C4-2B (cell line): ENCODE results near the gene NUDC.

Experiments used
- ZFX ChIP-seq: fragments of 450-650 bp; IDR thresholded peaks from 2 replicates; pipeline ENCODE4 v1.6.1; 2017
- TF ChIP-seq, protein P1 (sequence below): fragments of 450-650 bp; conservative IDR thresholded peaks from 2 replicates; pipeline ENCODE4 v1.5.1; 2017; ENCODE audit warnings: mild to moderate bottlenecking

DNA sequence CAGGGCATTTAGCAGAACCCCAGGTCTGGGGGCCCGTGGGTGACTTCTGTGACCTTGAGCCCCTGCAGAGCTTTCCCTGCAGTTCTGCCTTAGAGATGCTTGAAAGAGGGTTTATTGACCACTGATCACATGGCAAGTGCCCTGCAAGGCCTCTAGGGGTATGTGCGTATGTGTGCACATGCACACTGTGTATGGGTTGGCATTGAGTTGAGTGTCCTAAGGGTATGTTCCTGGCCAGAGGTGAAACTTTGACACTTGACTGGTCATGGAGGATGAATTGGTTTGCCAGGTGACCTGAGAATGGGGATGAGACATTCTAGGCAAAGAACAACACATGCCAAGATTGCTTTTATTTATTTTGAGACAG lies 17.1 kb downstream of the NUDC start:
- TF ChIP-seq, protein P1, sequence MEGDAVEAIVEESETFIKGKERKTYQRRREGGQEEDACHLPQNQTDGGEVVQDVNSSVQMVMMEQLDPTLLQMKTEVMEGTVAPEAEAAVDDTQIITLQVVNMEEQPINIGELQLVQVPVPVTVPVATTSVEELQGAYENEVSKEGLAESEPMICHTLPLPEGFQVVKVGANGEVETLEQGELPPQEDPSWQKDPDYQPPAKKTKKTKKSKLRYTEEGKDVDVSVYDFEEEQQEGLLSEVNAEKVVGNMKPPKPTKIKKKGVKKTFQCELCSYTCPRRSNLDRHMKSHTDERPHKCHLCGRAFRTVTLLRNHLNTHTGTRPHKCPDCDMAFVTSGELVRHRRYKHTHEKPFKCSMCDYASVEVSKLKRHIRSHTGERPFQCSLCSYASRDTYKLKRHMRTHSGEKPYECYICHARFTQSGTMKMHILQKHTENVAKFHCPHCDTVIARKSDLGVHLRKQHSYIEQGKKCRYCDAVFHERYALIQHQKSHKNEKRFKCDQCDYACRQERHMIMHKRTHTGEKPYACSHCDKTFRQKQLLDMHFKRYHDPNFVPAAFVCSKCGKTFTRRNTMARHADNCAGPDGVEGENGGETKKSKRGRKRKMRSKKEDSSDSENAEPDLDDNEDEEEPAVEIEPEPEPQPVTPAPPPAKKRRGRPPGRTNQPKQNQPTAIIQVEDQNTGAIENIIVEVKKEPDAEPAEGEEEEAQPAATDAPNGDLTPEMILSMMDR, result no peak
- no peak for TF ChIP-seq ZFX
